ENCODE results near the gene CCDC74A.
"Not testable (repeated sequence)": the region's sequence is repeated elsewhere in the genome, so short reads cannot be mapped to it uniquely, and the experiment has no call there.

DNA sequence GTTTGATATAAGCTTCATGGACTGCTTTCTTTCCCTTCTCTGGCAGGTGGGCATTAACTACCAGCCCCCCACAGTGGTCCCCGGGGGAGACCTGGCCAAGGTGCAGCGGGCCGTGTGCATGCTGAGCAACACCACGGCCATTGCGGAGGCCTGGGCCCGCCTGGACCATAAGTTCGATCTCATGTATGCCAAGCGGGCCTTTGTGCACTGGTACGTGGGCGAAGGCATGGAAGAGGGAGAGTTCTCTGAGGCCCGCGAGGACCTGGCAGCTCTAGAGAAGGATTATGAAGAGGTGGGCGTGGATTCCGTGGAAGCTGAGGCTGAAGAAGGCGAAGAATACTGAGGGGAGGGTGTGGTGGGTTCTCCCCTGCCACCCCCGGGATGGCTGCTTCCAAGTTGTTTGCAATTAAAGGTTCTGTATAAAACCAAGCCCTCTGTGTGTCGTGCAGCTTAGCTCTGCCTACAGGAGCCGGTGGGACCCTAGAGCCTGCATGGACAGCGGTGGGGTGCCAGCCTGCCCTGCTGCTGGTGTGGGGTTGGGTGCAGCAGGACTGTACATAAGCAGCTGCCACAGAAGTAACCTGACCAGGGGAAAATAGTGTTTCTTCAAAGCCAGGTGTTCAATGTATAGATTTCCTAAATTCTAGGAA lies 45.1 kb upstream of the CCDC74A start:
- TF ChIP-seq POLR2AphosphoS5 (IDR thresholded peaks at IDR 0.05; ENCODE audit: low read depth, low read length); TCF7L2 (IDR thresholded peaks at IDR 0.05; ENCODE audit: low read depth, low read length); SIN3A (IDR thresholded peaks at IDR 0.05; ENCODE audit: borderline replicate concordance, insufficient read depth, low read depth, low read length): not testable (repeated sequence)
- TF ChIP-seq, protein P1, sequence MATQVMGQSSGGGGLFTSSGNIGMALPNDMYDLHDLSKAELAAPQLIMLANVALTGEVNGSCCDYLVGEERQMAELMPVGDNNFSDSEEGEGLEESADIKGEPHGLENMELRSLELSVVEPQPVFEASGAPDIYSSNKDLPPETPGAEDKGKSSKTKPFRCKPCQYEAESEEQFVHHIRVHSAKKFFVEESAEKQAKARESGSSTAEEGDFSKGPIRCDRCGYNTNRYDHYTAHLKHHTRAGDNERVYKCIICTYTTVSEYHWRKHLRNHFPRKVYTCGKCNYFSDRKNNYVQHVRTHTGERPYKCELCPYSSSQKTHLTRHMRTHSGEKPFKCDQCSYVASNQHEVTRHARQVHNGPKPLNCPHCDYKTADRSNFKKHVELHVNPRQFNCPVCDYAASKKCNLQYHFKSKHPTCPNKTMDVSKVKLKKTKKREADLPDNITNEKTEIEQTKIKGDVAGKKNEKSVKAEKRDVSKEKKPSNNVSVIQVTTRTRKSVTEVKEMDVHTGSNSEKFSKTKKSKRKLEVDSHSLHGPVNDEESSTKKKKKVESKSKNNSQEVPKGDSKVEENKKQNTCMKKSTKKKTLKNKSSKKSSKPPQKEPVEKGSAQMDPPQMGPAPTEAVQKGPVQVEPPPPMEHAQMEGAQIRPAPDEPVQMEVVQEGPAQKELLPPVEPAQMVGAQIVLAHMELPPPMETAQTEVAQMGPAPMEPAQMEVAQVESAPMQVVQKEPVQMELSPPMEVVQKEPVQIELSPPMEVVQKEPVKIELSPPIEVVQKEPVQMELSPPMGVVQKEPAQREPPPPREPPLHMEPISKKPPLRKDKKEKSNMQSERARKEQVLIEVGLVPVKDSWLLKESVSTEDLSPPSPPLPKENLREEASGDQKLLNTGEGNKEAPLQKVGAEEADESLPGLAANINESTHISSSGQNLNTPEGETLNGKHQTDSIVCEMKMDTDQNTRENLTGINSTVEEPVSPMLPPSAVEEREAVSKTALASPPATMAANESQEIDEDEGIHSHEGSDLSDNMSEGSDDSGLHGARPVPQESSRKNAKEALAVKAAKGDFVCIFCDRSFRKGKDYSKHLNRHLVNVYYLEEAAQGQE (IDR thresholded peaks at IDR 0.05; ENCODE audit: insufficient read depth in 1 of 2, low read depth in 2 of 2, low read length in 1 of 2), result not testable (repeated sequence)
- TF ChIP-seq, protein P2, sequence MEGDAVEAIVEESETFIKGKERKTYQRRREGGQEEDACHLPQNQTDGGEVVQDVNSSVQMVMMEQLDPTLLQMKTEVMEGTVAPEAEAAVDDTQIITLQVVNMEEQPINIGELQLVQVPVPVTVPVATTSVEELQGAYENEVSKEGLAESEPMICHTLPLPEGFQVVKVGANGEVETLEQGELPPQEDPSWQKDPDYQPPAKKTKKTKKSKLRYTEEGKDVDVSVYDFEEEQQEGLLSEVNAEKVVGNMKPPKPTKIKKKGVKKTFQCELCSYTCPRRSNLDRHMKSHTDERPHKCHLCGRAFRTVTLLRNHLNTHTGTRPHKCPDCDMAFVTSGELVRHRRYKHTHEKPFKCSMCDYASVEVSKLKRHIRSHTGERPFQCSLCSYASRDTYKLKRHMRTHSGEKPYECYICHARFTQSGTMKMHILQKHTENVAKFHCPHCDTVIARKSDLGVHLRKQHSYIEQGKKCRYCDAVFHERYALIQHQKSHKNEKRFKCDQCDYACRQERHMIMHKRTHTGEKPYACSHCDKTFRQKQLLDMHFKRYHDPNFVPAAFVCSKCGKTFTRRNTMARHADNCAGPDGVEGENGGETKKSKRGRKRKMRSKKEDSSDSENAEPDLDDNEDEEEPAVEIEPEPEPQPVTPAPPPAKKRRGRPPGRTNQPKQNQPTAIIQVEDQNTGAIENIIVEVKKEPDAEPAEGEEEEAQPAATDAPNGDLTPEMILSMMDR (IDR thresholded peaks at IDR 0.05), result not testable (repeated sequence)
